ELF-1 (cell line): ENCODE data around the gene CEP128.
A peak's percentile ranks its signal among the peaks of the same experiment; 100 is the strongest.

ENCODE experiments used
- DNase-seq: peaks from one replicate; pipeline ENCODE4 v3.0.0-alpha.2; 2016; ENCODE audit warnings: low read depth, low spot score

Gene CEP128

GRCh38 chr14:80549141-80549540 lies 392.4 kb downstream of the CEP128 start:
- DNase-seq = no peak

- no peak for DNase-seq
Observed at GRCh38 chr14:80545935-80546854, 395.3 kb downstream of the CEP128 start.

- no peak for DNase-seq
Observed at GRCh38 chr14:80544366-80544765, 397.2 kb downstream of the CEP128 start.

- no peak for DNase-seq
Observed at GRCh38 chr14:80543211-80543610, 398.3 kb downstream of the CEP128 start.

- DNase-seq = no peak
Observed at GRCh38 chr14:80538633-80539375, 402.7 kb downstream of the CEP128 start.

GRCh38 chr14:80537626-80538025 lies 403.9 kb downstream of the CEP128 start:
- no peak for DNase-seq

- no peak for DNase-seq
Observed at GRCh38 chr14:80536456-80536855, 405.1 kb downstream of the CEP128 start.

GRCh38 chr14:80535171-80535570 lies 406.4 kb downstream of the CEP128 start:
- no peak for DNase-seq

GRCh38 chr14:80523518-80524117 lies 417.9 kb downstream of the CEP128 start:
- DNase-seq = no peak

- no peak for DNase-seq
Observed at GRCh38 chr14:80522936-80523335, 418.6 kb downstream of the CEP128 start.

- no peak for DNase-seq
Observed at GRCh38 chr14:80522411-80522810, 419.1 kb downstream of the CEP128 start.

GRCh38 chr14:80521456-80521855 lies 420.1 kb downstream of the CEP128 start:
- no peak for DNase-seq

- no peak for DNase-seq
Observed at GRCh38 chr14:80519002-80519401, 422.5 kb downstream of the CEP128 start.

- no peak for DNase-seq
Observed at GRCh38 chr14:80518173-80518572, 423.4 kb downstream of the CEP128 start.

- DNase-seq = no peak
Observed at GRCh38 chr14:80507292-80507869, 434.2 kb downstream of the CEP128 start.

GRCh38 chr14:80504781-80505180 lies 436.8 kb downstream of the CEP128 start:
- no peak for DNase-seq

- no peak for DNase-seq
Observed at GRCh38 chr14:80498533-80498932, 443.0 kb downstream of the CEP128 start.

GRCh38 chr14:80496090-80496489 lies 445.4 kb downstream of the CEP128 start:
- no peak for DNase-seq

GRCh38 chr14:80494769-80495168 lies 446.8 kb downstream of the CEP128 start:
- no peak for DNase-seq

GRCh38 chr14:80493620-80494019 lies 447.9 kb downstream of the CEP128 start:
- no peak for DNase-seq

- DNase-seq = no peak
Observed at GRCh38 chr14:80491650-80492049, 449.9 kb downstream of the CEP128 start.

GRCh38 chr14:80491131-80491530 lies 450.4 kb downstream of the CEP128 start:
- peak; percentile 3 for DNase-seq
